VCaP (cell line): Measurements from ENCODE around the gene SERPINB10.

Experiments
- H3K27ac ChIP-seq: fragments of 450-650 bp; 2 replicates; pipeline ENCODE4 v1.5.1; 2017
- TF ChIP-seq, protein P1 (sequence below): fragments of 450-650 bp; conservative IDR thresholded peaks from 2 replicates; pipeline ENCODE4 v1.5.1; 2017; ENCODE audit warnings: mild to moderate bottlenecking, moderate library complexity

SERPINB10 gene

DNA sequence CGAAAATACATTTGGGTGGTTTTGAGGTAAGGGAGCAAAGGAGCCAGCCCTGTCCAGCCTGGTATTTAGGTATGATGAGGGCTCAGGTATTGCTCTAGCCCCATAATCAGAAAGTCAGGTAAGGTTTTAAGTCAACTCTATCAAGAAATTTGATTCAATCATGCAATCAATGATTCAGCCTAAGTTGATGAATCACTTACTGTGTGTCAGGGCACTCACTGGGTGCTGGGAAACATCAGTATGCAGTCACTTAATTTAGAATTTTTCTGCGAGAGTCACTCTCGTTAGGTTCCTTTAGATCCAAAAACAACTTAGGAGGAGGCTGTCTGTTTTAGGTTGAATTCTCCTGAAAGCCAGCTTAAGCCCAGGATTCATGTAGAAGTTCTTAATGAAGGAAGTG lies 37.9 kb upstream of the SERPINB10 start:
- TF ChIP-seq, protein P1, sequence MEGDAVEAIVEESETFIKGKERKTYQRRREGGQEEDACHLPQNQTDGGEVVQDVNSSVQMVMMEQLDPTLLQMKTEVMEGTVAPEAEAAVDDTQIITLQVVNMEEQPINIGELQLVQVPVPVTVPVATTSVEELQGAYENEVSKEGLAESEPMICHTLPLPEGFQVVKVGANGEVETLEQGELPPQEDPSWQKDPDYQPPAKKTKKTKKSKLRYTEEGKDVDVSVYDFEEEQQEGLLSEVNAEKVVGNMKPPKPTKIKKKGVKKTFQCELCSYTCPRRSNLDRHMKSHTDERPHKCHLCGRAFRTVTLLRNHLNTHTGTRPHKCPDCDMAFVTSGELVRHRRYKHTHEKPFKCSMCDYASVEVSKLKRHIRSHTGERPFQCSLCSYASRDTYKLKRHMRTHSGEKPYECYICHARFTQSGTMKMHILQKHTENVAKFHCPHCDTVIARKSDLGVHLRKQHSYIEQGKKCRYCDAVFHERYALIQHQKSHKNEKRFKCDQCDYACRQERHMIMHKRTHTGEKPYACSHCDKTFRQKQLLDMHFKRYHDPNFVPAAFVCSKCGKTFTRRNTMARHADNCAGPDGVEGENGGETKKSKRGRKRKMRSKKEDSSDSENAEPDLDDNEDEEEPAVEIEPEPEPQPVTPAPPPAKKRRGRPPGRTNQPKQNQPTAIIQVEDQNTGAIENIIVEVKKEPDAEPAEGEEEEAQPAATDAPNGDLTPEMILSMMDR, result no peak
- no peak overlapping the region for H3K27ac ChIP-seq

- H3K27ac ChIP-seq, result no peak overlapping the region
- TF ChIP-seq, protein P1, result no peak
Measured at GRCh38 chr18:63871836-63872235, 35.9 kb upstream of the SERPINB10 start.

DNA sequence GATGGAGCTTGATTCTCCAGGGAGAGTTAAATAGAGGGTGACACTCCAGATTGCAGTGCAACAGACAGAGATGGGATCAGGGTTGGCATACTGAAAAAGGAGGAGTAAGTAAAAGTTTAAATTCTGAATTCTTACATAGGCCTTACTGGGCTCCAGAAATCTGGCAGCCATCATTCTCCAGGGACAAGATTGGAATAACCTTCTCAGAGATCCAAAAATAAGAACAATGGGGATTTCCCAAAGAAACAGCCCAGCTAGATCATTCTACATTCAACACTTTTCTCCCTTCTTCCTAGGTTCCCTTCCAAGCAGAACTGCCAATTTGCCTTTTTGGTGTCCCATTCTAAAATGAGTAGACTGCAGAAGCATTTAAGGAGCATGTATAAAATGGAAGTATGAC lies 35.2 kb upstream of the SERPINB10 start:
- TF ChIP-seq, protein P1, result no peak
- no peak overlapping the region for H3K27ac ChIP-seq

GRCh38 chr18:63878343-63878742 lies 29.4 kb upstream of the SERPINB10 start:
- no peak overlapping the region for H3K27ac ChIP-seq
- TF ChIP-seq, protein P1, result no peak

DNA sequence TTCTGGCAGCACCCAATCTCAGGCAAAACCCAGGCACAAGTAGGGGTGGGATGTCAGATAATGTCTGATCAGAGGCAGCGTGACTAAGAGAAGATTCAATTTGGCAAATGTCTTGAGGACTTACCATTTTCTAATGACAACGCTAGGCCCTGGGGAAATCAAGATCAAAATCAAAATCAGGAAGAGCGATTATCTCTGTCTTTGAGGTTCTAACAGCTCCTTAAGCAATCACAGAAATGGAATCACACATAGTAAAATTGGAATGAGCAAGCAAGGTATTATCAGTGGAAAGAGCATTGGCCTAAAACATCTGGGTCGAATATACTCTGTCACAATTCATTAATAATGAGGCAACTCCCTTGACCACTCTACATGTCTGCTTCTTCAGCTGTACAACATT lies 28.8 kb upstream of the SERPINB10 start:
- H3K27ac ChIP-seq, result no peak overlapping the region
- TF ChIP-seq, protein P1, result no peak

GRCh38 chr18:63879709-63880108 lies 28.0 kb upstream of the SERPINB10 start:
- no peak overlapping the region for H3K27ac ChIP-seq
- TF ChIP-seq, protein P1, result no peak

- TF ChIP-seq, protein P1, result no peak
- H3K27ac ChIP-seq, result no peak overlapping the region
Measured at GRCh38 chr18:63881851-63882250, 25.9 kb upstream of the SERPINB10 start.
